GM12801 (cell line): ENCODE results near the gene CXCL16.

ENCODE experiments used
- TF ChIP-seq, protein P1 (sequence below): IDR thresholded peaks from one replicate; pipeline ENCODE4 v1.5.1; 2011; ENCODE audit warnings: control low read depth; ENCODE audit not compliant: insufficient read length; ENCODE audit errors: extremely low read depth

Gene CXCL16

DNA sequence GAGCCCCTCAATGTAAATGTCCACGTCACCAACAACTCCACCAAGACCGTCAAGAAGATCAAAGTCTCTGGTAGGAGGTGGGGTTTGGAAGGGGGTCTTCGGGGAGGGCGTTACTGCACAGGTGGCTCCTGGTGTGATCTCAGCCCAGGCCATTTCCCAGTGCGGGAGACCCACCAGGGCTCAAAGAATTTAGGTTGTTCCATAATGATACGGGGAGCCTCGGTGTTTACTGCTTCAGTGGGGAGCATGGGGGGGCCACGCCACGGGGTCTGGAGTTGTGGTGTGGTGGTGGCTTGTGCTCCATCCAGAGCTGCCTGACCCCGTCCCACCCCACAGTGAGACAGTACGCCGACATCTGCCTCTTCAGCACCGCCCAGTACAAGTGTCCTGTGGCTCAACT, 21.5 kb downstream of the CXCL16 start:
- TF ChIP-seq, protein P1, sequence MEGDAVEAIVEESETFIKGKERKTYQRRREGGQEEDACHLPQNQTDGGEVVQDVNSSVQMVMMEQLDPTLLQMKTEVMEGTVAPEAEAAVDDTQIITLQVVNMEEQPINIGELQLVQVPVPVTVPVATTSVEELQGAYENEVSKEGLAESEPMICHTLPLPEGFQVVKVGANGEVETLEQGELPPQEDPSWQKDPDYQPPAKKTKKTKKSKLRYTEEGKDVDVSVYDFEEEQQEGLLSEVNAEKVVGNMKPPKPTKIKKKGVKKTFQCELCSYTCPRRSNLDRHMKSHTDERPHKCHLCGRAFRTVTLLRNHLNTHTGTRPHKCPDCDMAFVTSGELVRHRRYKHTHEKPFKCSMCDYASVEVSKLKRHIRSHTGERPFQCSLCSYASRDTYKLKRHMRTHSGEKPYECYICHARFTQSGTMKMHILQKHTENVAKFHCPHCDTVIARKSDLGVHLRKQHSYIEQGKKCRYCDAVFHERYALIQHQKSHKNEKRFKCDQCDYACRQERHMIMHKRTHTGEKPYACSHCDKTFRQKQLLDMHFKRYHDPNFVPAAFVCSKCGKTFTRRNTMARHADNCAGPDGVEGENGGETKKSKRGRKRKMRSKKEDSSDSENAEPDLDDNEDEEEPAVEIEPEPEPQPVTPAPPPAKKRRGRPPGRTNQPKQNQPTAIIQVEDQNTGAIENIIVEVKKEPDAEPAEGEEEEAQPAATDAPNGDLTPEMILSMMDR = no peak

DNA sequence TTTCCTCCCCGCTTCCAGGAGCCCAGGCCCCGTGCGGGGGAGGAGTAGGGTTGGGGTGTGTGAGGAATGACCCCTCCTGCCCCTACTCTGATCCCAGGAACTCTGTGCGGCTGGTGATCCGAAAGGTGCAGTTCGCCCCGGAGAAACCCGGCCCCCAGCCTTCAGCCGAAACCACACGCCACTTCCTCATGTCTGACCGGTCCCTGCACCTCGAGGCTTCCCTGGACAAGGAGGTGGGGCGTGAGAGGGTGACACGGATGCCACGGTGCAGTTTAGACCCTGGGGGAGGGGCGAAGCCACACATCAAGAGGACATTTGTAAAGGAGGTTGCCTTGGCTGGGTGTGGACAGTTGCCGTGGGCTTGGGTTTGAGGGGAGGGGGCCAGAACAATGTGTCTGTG, 21.9 kb downstream of the CXCL16 start:
- TF ChIP-seq, protein P1 = no peak

DNA sequence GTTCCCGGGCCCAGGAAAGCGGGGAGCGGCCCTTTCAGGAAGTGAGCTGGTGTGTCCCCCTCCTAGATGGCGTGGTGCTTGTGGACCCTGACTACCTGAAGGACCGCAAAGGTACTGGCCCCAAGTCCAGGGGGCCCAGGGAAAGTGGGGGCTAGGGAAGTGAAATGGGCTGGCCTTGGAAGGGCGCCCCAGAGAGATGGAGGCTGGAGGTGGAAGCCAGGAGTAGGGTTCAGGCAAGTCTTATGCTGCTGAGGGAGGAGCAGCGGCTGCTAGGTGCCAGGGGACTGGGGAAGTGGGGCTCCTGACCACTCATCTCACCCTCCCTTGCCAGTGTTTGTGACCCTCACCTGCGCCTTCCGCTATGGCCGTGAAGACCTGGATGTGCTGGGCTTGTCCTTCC, 23.6 kb downstream of the CXCL16 start:
- TF ChIP-seq, protein P1 = no peak

DNA sequence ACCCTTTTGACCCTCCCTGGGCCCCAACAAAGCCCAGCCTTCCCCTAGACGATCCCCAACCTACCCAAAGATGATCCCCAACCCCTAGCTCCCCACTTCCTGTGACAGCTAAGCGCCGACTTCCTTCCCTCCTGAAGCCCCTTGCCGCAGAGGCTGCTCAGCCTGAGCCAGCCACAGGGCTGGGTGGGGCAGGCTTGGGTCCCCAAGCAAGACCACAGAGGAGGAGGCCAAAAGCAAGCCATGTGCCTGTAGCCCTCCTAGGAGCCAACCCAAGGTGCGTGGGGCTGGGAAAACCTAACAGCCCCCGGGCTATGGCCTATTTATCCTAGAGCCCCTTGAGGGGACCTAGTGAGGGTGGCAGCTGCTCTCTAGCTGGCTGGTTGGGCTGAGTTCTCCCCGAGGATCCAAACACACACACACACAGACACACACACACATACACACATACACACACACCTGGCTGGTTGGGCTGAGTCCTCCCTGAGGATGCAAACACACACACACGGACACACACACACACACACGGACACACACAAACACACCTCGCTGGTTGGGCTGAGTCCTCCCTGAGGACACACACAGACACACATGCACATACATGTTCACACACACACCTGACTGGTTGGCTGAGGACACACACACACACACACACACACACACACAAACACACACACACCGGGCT, 24.5 kb downstream of the CXCL16 start:
- TF ChIP-seq, protein P1 = no peak

DNA sequence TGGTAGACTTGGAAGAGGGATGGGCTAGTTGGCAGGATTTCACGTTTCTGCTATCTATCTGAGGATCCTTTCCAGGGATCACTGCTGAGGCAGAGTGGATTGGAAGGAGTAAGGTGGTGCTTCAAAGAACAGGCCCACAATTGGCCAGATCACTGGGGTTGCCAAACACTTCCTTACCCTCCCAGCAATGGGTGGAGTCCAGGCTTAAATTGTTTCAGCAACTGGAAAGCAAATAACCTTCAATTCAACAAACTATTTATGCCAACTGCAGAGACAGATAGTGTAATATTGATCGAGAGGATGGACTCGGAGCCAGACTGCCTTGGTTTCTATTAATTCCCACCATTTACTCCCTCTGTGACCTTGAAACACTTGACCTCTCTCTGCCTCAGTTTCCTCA, 27.2 kb downstream of the CXCL16 start:
- TF ChIP-seq, protein P1 = no peak

DNA sequence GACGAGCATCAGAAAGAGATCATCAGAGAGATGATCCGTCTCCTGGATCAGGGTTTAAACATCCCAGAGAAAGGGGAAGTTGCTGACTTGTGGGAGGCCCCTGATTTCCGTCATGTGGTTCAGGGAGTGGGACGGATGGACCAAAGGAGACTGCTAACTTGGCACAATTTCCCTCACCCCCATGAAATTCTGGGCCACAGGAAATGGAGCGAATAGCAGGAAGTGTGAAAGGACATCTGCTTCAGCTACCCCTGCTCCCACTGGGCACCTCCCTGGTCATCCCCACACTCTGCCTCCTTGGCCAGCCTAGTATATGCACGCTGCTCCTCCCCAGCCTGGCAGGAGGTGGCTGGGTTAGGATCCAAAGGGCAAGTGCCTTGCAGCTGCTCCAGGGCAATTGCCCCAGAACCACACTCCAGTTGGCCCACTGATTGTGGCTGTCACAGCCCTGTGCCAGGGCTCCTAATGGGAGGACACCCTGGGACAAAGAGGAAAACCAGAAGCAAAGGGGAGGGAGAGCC, 28.0 kb downstream of the CXCL16 start:
- TF ChIP-seq, protein P1 = no peak

DNA sequence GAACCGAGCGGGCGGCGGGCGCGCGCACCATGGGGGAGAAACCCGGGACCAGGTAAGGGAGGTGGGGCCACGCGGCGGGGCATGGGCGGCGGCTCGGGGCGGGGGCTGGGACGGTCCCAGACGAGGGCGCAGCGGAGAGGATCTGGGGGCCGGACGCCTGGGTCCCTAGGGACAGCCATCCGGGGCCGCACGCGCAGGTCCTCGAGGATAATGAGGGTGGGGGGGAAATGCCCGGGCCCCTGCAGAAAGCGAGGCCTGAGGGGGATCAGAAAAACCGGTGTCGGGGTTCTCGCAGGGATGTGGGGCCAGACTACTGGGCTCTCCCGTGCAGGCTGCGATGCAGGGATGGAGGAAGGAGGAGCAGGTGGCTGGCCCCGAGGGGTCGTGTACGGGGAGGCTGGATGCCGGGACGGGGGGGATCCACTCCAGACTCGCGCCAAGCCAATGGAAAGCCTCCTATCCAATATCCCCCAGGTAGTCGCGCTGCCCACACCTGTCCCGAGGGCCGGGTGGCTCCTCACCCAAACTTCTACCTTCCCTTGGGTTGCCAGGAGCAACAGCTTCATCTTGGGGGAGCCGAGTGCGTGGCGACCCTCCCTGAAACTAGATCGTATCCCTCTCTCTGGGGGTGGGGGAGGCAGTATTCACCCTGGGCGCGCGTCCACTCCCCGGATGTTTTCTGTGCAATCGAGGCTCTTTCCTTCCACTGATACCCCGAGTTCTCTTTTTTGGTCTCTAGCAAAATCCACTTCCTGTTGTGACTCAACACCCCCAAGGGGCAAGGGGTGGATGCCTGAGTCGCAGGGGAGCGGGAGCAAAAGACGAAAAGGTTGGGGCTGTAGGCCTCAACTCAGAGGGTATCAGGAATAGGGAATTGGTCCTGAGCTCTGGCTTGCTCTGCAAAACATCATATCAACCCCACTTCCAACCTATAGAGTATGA, 28.8 kb downstream of the CXCL16 start:
- TF ChIP-seq, protein P1 = no peak
